ENCODE measurements around the gene BEST4. TPM values are rescaled to one million over a fixed set of nuclear protein-coding genes. Genes with fewer than 3 reads are reported as not detected.

BEST4 gene
- total and polyA plus RNA-seq, 2 of the 13 experiments (the other 11 are each of a cell fraction or from before 2014, with no cell fraction given), result 0.77 to 1.4 TPM

DNA sequence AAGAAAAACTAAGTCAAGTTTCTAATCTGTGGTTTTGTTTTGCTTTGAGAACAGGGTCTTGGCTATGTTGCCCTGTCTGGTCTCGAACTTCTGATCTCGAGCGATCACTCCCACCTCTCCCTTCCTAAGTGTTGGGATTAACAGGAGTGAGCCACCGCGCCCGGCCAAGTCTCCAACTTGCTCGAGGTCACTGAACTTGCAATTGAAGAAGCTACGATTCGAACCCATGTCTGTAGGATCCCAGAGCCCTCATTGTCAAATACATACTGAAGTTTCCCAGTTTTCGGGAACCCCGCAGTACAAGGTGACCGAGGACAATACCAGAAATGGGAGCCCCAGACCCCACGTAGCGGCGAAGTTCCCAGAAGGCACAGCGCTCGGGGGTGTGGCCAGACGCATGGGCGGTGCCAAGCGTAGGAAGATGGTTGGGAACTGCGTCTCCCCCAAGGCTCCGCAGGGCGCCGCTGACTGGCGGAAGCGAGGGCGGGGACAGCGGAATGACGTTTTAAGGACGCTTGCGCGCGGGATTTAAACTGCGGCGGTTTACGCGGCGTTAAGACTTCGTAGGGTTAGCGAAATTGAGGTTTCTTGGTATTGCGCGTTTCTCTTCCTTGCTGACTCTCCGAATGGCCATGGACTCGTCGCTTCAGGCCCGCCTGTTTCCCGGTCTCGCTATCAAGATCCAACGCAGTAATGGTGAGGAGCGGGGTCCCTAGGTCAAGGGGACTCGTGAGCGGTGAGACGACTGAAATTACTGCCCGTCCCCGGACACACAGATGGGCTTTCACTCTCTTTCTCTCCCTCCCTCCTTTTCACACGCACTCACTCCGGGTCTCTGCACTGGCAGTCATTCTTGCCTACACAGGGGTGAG lies 48.4 kb downstream of the BEST4 start, which contains the start of gene KIF2C (continued):
- TF ChIP-seq, protein P1, sequence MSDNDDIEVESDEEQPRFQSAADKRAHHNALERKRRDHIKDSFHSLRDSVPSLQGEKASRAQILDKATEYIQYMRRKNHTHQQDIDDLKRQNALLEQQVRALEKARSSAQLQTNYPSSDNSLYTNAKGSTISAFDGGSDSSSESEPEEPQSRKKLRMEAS (IDR thresholded peaks at IDR 0.05), result peak; percentile 61
- TF ChIP-seq ZNF331 (CRISPR knock-in tag; IDR thresholded peaks at IDR 0.05) (peak; percentile 71), REPIN1 (CRISPR knock-in tag; IDR thresholded peaks at IDR 0.05; ENCODE audit: borderline replicate concordance, low read depth) (peak; percentile 93), TCF7L2 (IDR thresholded peaks at IDR 0.05; ENCODE audit: low read depth, low read length) (no peak), FOXM1 (CRISPR knock-in tag; IDR thresholded peaks at IDR 0.05) (peak; percentile 97), ZMYM3 (CRISPR knock-in tag; IDR thresholded peaks at IDR 0.05) (peak; percentile 62), ZNF772 (CRISPR knock-in tag; IDR thresholded peaks at IDR 0.05) (no peak), PHF20 (CRISPR knock-in tag; IDR thresholded peaks at IDR 0.05) (peak; percentile 67; the same call in 1 of the 2 replicates), KDM6A (CRISPR knock-in tag; IDR thresholded peaks at IDR 0.05; ENCODE audit: low read depth) (no peak), ZNF274 (CRISPR knock-in tag; IDR thresholded peaks at IDR 0.05) (peak; percentile 71), SUZ12 (IDR thresholded peaks at IDR 0.05; ENCODE audit: low read depth, low read length) (peak; percentile 28; the same call in 1 of the 2 replicates), KLF11 (CRISPR knock-in tag; IDR thresholded peaks at IDR 0.05) (peak; percentile 93), CHD4 (IDR thresholded peaks at IDR 0.05; ENCODE audit: borderline replicate concordance, low read length) (peak; percentile 95), SP4 (CRISPR knock-in tag; IDR thresholded peaks at IDR 0.05) (peak; percentile 97), RARA (CRISPR knock-in tag; IDR thresholded peaks at IDR 0.05) (peak; percentile 36; the same call in 1 of the 2 replicates), TAF15 (IDR thresholded peaks at IDR 0.05; ENCODE audit: low read depth, low read length, poor library complexity, severe bottlenecking) (no peak), KDM2A (CRISPR knock-in tag; IDR thresholded peaks at IDR 0.05; ENCODE audit: borderline replicate concordance, low read depth) (peak; percentile 77), ZNF557 (CRISPR knock-in tag; IDR thresholded peaks at IDR 0.05) (0 out of 2 replicates have a peak, but pooled peaks have one; percentile 48), HOXA3 (CRISPR knock-in tag; IDR thresholded peaks at IDR 0.05) (peak; percentile 92), CCDC6 (CRISPR knock-in tag; IDR thresholded peaks at IDR 0.05) (peak; percentile 38; the same call in 1 of the 2 replicates)
- TF ChIP-seq, protein P2, sequence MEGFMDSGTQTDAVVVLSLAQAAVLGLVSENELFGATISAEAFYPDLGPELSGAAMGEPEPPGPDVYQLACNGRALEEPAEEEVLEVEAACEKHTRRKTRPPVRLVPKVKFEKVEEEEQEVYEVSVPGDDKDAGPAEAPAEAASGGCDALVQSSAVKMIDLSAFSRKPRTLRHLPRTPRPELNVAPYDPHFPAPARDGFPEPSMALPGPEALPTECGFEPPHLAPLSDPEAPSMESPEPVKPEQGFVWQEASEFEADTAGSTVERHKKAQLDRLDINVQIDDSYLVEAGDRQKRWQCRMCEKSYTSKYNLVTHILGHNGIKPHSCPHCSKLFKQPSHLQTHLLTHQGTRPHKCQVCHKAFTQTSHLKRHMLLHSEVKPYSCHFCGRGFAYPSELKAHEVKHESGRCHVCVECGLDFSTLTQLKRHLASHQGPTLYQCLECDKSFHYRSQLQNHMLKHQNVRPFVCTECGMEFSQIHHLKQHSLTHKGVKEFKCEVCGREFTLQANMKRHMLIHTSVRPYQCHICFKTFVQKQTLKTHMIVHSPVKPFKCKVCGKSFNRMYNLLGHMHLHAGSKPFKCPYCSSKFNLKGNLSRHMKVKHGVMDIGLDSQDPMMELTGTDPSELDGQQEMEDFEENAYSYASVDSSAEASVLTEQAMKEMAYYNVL (CRISPR knock-in tag; IDR thresholded peaks at IDR 0.05; ENCODE audit: borderline replicate concordance), result no peak; the same call in 1 of the 2 replicates

All from HepG2 (cell line).